HG02610 (cell line): ENCODE data around the gene ELOVL7.
"Not testable (repeated sequence)": the region's sequence is repeated elsewhere in the genome, so short reads cannot be mapped to it uniquely, and the experiment has no call there.

Experiments used
- ATAC-seq: cut with Tn5 transposase; IDR thresholded peaks from one replicate; pipeline ENCODE4 v1.9.1; 2021; ENCODE audit warnings: mild to moderate bottlenecking, moderate library complexity; ENCODE audit not compliant: unreplicated experiment

The ELOVL7 gene

DNA sequence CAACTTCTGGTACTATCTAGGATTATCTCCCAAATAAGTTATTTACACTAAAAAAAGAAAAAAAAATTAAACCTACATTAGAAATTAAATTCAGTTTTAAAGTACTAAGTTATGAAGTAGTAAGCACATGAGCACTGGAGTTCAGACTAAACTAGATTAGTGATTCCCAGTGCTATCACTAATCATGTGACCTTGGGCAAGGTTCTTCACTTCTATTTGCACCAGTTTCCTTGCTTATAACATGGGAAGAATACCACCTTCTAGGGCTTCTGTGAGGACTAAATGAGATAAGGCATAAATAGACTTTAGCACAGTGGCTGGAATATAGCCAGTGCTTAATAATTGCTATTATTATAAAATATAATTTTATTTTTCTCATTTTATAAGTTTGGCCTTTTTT is 10.5 kb downstream of the ELOVL7 start:
- no peak for ATAC-seq

DNA sequence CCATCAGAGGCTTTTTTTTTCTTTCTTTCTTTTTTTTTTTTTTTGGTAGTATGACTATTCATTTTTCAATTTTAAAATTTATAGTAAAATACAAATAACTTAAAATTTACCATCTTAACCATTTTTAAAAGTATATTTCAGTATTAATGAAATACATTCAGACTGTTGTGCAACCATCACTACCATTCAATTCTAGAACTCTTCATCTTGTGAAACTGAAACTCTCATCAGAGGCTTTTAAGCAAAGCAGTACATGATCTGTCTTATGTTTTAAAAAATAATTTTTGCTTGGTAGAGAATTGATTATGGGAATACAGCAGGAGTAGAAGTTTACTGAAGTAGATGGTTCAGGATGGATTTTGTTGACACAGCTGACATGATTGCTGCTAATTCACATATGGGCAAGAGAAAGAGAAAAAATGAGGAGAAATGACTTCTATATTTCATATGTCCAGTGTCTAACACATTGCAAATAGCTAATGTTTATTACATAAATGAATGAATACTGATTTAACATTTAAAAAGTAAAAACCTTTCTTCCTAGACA is 13.4 kb downstream of the ELOVL7 start:
- ATAC-seq: peak; percentile 50

GRCh38 chr5:60829490-60830266 is 14.4 kb downstream of the ELOVL7 start:
- peak; percentile 40 for ATAC-seq

- no peak for ATAC-seq
Observed at GRCh38 chr5:60827201-60827600, 16.9 kb downstream of the ELOVL7 start.

GRCh38 chr5:60826653-60827052 is 17.4 kb downstream of the ELOVL7 start:
- ATAC-seq: peak; percentile 82

DNA sequence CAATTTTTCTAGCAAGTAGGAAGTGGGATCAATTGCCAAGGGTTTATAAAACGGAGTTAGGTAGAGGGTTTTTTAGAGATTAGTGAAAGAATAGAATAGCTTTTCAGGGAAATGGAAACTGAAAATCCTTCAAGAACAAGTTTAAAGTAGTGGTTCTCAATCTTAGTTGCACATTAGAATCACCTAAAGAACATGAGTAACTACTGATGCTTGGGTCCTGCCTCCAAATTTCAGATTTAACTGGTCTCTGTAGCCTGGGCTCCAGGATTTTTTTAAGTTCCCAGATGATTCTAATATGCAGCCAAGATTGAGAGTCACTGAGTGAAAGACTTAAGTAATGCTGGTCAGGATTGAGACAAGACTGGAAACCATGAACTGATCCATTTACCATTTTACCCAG is 20.5 kb downstream of the ELOVL7 start:
- ATAC-seq: no peak

- no peak for ATAC-seq
Observed at GRCh38 chr5:60822285-60822556, 21.8 kb downstream of the ELOVL7 start.

GRCh38 chr5:60821488-60822284 is 22.4 kb downstream of the ELOVL7 start:
- no peak for ATAC-seq

- ATAC-seq: no peak
Observed at GRCh38 chr5:60820593-60821487, 23.2 kb downstream of the ELOVL7 start.

DNA sequence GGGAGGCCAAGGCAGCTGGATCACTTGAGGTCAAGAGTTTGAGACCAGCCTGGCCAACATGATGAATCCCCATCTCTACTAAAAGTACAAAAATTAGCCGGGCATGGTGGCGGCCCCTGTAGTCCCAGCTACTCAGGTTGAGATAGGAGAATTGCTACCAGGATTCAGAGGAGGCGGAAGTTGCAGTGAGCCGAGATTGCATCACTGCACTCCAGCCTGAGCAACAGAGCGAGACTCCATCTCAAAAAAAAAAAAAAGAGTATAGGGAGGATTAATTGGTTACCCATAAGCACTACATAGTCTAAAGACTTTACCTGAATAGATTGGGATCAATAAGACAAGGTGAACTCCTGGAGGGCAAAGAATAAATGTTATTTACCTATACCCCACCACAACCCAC is 27.9 kb downstream of the ELOVL7 start:
- not testable (repeated sequence) for ATAC-seq

DNA sequence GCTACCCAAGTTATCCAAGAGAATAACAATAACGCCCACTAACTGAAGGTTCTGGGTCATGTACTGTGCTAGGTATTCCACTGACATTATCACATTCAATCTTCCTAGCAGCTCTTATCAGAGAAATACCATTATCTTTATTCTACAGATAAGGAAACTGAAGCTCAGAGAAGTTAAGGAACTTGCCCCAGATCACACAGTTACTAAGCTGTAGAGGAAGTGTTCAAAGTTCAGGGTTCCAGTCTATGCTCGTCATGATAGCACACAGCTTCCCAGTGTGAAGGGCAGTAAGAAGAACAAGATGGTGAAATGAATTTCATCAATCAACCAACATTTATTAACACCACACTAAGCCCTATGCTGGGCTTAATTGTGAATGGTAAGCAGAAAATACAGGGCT is 29.6 kb downstream of the ELOVL7 start:
- no peak for ATAC-seq

DNA sequence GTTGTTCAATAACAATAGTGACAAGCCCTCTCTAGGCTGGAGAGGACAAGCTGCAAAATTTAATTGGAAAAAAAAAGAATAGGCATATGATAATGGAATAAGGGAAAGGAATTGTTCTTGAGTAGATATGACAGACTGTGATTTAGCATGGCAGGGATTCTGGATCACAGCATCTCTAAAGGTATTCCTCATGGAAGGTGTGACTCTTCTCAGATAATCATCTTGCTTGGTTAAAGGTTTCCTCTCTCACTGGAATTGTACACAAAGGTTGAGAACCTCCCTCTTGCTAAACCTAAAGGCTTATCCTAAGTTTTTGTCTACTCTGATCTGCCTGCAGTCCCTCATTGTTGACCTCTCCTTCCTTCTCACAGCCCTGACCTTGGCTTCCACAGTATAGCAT is 31.6 kb downstream of the ELOVL7 start:
- ATAC-seq: no peak

GRCh38 chr5:60811105-60811504 is 33.0 kb downstream of the ELOVL7 start:
- no peak for ATAC-seq

DNA sequence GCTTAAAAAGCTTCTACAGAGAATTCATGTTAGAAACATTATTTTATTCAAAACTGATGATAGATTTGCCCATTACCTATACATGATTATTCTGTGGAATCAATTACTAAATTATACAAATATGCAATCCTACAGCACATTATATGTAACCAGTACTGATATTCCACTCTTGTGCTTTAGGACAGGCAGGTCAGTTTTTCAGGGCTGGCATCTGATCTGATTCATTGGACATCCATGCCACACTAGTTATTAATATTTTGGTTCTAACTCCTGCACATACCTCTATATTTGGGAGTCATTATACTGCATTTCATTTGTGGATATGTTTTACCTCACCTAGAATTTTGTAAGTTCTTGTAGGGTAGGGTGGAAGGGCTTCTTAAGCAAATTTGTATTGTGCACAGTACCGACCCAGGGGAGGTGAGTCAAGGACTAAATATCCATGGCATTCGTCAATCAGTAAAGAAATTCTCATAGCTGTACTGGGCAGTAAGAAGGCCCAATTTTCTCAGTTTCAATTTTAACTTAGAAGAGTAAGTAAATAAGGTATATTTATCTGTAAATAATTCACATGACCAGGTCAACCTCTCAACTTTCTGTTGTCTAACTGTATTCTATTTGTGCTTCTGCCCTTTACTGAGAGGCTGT is 33.5 kb downstream of the ELOVL7 start:
- ATAC-seq: peak; percentile 62

DNA sequence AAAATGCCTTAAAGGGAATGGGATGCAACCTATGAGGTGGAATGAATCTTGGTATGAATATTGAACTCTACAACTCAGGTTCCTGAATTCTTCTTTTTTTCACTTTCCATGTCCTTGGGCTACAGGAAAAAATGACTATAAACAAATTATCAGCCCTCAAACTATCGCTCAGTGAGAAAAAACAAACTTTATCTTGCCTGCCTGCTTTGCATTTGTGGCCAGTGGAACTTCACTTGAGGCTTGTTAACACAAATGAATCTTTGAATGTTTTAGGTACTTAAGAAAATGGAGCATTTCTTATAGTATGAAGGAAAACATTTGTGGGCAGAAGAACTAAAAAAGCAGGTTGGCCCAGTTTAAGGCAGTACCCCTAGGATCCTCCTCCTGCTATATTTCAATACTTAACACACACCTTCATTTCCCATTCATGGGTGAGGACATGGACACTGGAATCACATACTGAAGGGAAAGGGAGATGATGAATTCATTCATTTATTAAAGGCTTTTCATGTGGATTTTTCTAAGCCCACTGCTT is 34.1 kb downstream of the ELOVL7 start:
- no peak for ATAC-seq

GRCh38 chr5:60806591-60807243 is 37.4 kb downstream of the ELOVL7 start:
- ATAC-seq: no peak

DNA sequence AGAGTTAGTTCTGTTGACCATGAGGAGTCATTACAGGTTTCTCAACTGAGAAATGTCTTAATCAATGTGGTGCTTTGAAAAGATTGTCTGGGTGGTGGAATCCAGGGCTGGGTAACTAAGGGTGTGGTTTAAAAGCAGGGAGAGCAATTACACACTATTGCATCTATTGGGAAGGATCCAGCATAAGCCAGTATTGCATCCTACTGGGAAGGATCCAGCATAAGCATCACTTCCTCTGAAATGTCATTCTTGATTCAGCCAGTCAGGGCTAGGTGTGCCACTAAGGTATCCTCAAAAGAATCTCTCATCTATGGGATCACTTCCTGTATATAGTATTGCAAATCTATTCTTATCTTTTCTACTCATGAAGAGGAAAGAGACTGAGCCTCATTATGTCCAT is 38.6 kb downstream of the ELOVL7 start:
- no peak for ATAC-seq

DNA sequence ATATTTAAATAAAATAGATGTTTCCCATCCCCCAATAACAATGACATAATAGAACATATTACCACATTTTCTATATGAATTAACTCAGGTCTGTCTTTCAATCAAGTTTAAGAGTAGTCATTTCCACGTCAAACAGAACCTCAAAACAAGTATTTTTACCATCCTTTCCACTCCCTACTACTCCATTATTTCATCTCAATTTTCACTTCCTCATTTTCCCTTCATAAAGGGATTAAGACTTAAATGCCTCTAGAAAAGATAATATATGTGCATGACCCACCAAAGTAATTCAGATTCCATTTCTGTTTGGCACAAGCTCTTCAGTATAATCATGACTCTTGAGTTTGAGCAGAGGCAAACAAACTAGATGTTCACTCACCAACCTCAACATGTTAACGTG is 40.4 kb downstream of the ELOVL7 start:
- ATAC-seq: no peak

DNA sequence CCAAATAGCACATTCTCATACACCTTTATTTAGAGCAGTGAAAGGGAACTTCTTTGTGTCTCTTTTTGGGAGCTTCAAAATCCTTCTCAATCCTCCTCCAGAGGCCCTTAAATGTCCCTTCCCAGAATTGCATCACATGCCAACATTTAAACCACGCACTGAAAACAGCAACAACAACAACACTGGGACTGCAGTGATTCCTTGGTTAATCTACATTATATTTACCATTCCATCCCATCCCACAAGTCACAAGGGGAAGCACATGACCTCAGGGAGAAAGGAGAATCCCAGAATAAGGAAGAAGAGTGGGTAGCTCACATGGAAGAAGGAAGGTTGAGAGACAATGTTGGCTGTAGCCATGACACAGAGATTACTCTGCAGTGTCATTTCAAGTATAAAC is 41.1 kb downstream of the ELOVL7 start:
- ATAC-seq: no peak

DNA sequence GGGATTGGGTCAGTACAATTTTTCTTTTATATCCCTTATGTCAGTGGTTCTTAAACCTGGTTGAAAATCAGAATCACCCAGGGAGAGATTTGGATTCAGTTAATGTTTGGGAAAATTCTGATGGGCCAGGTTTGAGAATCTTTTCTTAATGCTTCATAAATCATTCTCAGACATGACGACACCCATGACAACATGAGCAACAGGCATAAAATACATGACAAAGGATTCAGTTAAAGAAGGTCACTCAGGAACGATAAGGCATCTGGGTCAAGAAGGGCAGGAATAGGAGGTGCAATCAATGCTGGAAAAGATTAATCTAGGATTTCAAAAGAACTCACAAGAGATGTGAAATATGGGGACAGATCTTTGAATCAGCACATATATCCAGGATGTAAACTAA is 41.8 kb downstream of the ELOVL7 start:
- no peak for ATAC-seq
